HUES64 (cell line): ENCODE measurements around the gene SPINT2. TPM values are rescaled to one million over a fixed set of nuclear protein-coding genes. Genes with fewer than 3 reads are reported as not detected.

ENCODE experiments used
- H3K27ac ChIP-seq: 2 replicates; pipeline ENCODE4 v1.7.0; 2013; ENCODE audit warnings: low read depth, low read length, inconsistent platforms
- H3K27me3 ChIP-seq: 2 replicates; pipeline ENCODE4 v1.6.1; 2013; ENCODE audit warnings: mild to moderate bottlenecking, low read length; ENCODE audit not compliant: insufficient read depth
- H3K36me3 ChIP-seq: 2 replicates; pipeline ENCODE4 v1.6.1; 2013; ENCODE audit warnings: mild to moderate bottlenecking, low read length; ENCODE audit not compliant: insufficient read depth
- H3K4me1 ChIP-seq: 2 replicates; pipeline ENCODE4 v1.6.1; 2013; ENCODE audit warnings: mild to moderate bottlenecking, low read length, moderate library complexity; ENCODE audit not compliant: insufficient read depth
- H3K4me3 ChIP-seq: 2 replicates; pipeline ENCODE4 v1.5.1; 2013; ENCODE audit warnings: mild to moderate bottlenecking, low read length, moderate library complexity
- H3K9ac ChIP-seq: 2 replicates; pipeline ENCODE4 v1.6.1; 2013; ENCODE audit warnings: mild to moderate bottlenecking, low read depth, low read length
- H3K9me3 ChIP-seq: 2 replicates; pipeline ENCODE4 v1.6.1; 2013; ENCODE audit warnings: low read depth, low read length; ENCODE audit not compliant: insufficient read depth
- WGBS: fragments of 150-250, 120-280 bp; methylation state at CpG from one replicate; pipeline ENCODE4 v1.1.7; 2013; ENCODE audit warnings: missing lambda C conversion rate; 5-methylcytosine and 5-hydroxymethylcytosine counted together
- polyA plus RNA-seq, 2 experiments: library from polyadenylated mRNA; stranded (reverse); fragments of 50-300 nt; gene quantifications; one replicate each; pipeline ENCODE4 v1.2.3, GENCODE V29; 2013

Gene SPINT2, protein sequence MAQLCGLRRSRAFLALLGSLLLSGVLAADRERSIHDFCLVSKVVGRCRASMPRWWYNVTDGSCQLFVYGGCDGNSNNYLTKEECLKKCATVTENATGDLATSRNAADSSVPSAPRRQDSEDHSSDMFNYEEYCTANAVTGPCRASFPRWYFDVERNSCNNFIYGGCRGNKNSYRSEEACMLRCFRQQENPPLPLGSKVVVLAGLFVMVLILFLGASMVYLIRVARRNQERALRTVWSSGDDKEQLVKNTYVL
- polyA plus RNA-seq (2013, experiment 1 of 2) = 158 TPM
- polyA plus RNA-seq (2013, experiment 2 of 2) = 161 TPM

DNA sequence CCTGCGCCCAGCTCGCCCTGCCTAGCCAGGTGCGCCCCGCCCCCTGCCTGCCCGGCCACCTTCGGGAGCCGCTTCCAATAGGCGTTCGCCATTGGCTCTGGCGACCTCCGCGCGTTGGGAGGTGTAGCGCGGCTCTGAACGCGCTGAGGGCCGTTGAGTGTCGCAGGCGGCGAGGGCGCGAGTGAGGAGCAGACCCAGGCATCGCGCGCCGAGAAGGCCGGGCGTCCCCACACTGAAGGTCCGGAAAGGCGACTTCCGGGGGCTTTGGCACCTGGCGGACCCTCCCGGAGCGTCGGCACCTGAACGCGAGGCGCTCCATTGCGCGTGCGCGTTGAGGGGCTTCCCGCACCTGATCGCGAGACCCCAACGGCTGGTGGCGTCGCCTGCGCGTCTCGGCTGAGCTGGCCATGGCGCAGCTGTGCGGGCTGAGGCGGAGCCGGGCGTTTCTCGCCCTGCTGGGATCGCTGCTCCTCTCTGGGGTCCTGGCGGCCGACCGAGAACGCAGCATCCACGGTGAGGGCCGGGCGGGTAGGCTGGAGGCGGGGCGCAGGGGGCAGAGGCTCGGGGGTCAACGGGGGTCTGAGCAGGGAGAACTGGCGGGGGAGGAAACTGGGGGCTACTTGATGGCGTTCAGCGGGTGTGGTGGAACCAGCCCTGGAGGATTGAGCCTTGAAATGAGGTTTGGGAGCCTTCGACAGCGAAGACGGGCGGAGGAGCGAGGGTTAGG lies at the start of gene SPINT2:
Gene SPINT2 (plus strand): TSS at position 88 of the 727 bp plus-strand sequence. CDS start 320 bp downstream, at position 408.
- Histone ChIP-seq H3K36me3 (no peaks in the 10 kb centered on the region), H3K4me1 (peaks cover 32% of the 10 kb centered on the region), H3K4me3 (peak within 1 kb of the TSS; percentile 86), H3K9ac (peak within 1 kb of the TSS; percentile 83), H3K27ac (peak within 1 kb of the TSS; percentile 96), H3K27me3 (no peaks in the 10 kb centered on the region), H3K9me3 (no peaks in the 10 kb centered on the region)
- WGBS = under 1% methylated on average over 78 of the region's 78 CpGs

DNA sequence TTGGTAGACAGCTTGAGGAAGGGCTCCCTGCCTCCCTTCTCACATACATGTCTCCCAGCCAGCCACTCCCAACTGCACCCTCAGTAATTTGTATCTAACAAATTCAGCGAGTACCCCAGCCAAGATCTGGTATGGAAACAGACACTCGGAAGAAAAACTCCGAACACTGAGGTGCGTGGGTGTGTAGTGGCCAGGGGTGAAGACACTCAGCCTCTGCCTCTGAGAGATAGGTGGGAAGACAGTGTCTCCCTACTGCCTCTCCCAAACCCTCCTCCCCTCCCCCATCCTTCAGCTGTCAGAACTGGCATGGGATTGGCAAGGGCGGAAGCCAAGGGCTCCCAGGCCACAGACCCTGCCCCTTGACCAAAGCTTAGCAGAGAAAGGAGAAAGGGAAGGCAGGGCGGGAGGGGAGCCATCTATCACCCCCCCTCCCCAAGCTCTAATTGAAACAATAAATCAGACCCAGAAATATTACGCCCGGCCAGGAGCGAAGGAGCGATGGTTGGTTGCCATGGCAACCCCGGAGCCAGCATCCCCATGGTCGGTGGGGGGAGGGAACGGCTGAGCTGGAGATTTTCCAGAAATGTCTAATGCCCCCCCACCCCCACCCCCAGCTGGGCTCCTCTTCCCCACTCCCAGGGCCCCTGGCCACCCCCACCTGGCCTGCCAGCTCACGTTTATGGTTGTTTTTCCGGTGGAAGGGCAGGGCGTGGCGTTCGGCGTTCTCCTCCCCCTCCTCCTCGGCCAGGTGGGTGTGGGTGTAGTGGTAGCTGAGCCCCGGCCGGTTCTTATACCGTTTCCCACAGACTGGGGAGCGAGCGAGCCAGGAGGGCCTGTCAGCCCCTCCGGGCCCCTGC lies 47.4 kb upstream of the SPINT2 start:
- Histone ChIP-seq H3K36me3 (peaks cover 6% of the 10 kb centered on the region), H3K9me3 (no peaks in the 10 kb centered on the region), H3K27ac (no peak overlapping the region), H3K27me3 (no peaks in the 10 kb centered on the region), H3K4me1 (0 out of 2 replicates have a peak, but pooled peaks cover 4% of the 10 kb centered on the region), H3K4me3 (no peak overlapping the region), H3K9ac (no peak overlapping the region)
- 84% methylated on average over 23 of the region's 26 CpGs for WGBS

DNA sequence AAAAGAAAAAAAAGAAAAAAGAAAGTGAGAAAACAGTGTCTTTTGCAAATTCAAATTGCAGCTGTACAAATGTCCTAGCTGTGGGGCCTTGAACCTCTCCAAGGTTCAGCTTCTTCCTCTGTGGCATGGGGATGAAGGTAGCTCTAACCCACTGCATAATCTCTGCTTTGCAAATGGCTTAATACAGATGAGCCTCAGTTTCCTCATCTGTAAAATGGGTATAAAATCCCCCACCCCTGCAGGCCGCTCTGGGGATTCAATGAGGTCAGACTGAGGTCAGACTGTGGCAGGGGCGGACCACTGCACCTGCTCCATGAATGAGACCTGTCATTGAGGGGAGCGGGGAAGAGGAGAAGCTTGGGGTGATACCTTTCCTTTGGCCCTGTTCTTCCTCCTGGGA lies 46.2 kb upstream of the SPINT2 start:
- no peaks in the 10 kb centered on the region for H3K27me3 ChIP-seq
- 95% methylated on average over 3 of the region's 3 CpGs for WGBS
- no peak overlapping the region for H3K27ac ChIP-seq
- H3K9ac ChIP-seq = no peak overlapping the region
- H3K4me1 ChIP-seq = 0 out of 2 replicates have a peak, but pooled peaks cover 4% of the 10 kb centered on the region
- H3K4me3 ChIP-seq = no peak overlapping the region
- no peaks in the 10 kb centered on the region for H3K9me3 ChIP-seq
- peaks cover 6% of the 10 kb centered on the region for H3K36me3 ChIP-seq

DNA sequence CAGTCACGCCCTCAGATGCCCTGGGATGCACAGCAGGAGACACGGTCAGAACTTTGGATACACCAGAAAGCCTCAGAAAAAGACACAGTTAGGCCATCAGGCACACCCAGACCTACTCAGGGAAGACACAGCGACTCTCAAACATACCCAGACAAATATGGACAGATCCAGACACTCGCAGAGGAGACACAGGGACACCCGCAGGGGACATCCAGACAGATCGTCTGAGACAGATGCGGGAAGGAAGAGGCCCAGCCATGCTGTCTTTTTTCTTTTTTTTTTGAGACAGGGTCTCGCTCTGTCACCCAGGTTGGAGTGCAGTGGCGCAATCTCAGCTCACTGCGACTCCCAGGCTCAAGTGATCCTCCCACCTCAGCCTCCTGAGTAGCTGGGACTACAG lies 45.2 kb upstream of the SPINT2 start:
- H3K4me1 ChIP-seq = 0 out of 2 replicates have a peak, but pooled peaks cover 4% of the 10 kb centered on the region
- no peak overlapping the region for H3K4me3 ChIP-seq
- H3K36me3 ChIP-seq = peaks cover 6% of the 10 kb centered on the region
- 95% methylated on average over 10 of the region's 10 CpGs for WGBS
- no peaks in the 10 kb centered on the region for H3K27me3 ChIP-seq
- no peak overlapping the region for H3K27ac ChIP-seq
- no peak overlapping the region for H3K9ac ChIP-seq
- H3K9me3 ChIP-seq = no peaks in the 10 kb centered on the region

DNA sequence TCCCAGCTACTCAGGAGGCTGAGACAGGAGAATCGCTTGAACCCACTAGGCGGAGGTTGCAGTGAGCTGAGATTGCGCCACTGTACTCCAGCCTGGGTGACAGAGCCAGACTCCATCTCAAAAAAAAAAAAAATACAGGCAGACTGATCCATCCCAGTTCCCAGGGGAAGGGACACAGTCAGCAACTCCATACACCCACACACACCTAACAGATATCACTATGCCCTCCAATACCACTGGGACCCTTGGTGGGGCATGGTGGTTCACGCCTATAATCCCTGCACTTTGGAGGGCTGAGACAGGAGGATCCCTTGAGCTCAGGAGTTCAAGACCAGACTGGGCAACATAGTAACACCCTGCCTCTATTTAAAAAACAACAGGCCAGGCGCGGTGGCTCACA lies 43.0 kb upstream of the SPINT2 start:
- Histone ChIP-seq H3K36me3 (peaks cover 6% of the 10 kb centered on the region), H3K27ac (no peak overlapping the region), H3K9me3 (no peaks in the 10 kb centered on the region), H3K4me1 (0 out of 2 replicates have a peak, but pooled peaks cover 5% of the 10 kb centered on the region), H3K27me3 (peaks cover under 1% of the 10 kb centered on the region; the same call in 1 of the 2 replicates), H3K4me3 (no peak overlapping the region), H3K9ac (no peak overlapping the region)
- WGBS = 92% methylated on average over 6 of the region's 6 CpGs

DNA sequence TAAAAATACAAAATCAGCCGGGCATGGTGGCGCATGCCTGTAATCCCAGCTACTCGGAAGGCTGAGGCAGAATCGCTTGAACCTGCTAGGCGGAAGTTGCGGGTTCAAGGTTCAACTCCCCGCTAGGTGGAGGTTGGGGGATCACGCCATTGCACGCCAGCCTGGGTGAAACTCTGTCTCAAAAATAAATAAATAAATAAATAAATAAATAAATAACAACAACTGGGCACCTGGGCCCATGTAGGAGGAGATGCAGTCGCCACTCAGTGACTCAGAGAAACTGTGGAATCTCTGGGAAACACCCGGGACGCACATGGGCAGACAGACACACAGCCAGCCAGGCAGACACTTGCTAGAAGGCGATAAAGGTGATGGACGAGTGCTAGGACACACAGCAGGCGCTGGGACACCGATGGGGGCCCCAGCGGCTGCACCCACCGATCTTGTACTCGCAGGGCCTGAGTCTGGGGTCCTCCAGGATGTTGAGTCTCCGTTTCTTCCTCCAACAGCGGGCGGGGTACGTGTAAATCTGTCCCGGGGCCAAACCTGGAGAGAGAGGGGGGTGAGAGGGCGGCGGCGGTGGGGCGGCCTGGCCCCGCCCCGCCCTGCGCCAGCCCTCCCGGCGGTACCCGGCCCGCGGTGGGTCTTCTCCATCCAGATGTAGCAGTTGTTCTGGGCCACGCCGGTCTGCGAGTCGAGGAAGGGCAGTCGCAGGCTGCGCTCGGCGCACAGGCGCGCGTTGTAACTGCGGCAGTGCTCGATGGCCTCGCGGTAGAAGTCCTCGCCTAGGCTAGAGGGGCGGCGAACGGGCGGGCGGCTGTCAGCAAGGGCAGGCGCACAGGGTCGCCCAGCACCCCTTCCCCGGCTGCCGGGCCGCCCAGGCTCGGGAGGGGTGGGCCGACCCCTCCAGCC lies 42.2 kb upstream of the SPINT2 start:
- Histone ChIP-seq H3K36me3 (peaks cover 6% of the 10 kb centered on the region), H3K9me3 (no peaks in the 10 kb centered on the region), H3K27ac (no peak overlapping the region), H3K4me3 (no peak overlapping the region), H3K9ac (no peak overlapping the region), H3K27me3 (peaks cover 7% of the 10 kb centered on the region; the same call in 1 of the 2 replicates), H3K4me1 (peaks cover 8% of the 10 kb centered on the region; the same call in 1 of the 2 replicates)
- 92% methylated on average over 62 of the region's 64 CpGs for WGBS

DNA sequence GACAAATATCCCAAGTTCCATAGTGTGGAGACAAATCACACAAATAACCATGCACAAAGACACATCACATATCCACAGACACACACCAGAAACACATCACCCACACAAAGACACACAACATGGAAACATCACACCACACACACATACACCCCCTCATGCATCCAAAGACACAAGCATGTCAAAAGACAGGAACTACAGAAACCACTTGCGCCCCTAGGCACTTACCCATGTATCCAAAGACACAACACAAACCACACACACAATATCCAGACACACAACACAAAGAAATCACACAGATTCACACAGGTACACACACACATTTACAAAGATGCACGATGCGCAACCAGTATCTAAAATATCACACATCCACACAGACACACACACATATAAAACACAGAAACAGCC lies 41.3 kb upstream of the SPINT2 start:
- peaks cover 5% of the 10 kb centered on the region for H3K36me3 ChIP-seq
- WGBS = 92% methylated on average over 3 of the region's 3 CpGs
- no peaks in the 10 kb centered on the region for H3K9me3 ChIP-seq
- peaks cover 16% of the 10 kb centered on the region for H3K27me3 ChIP-seq
- H3K4me1 ChIP-seq = peaks cover 12% of the 10 kb centered on the region; the same call in 1 of the 2 replicates
- H3K27ac ChIP-seq = no peak overlapping the region
- no peak overlapping the region for H3K9ac ChIP-seq
- H3K4me3 ChIP-seq = peak overlapping the region; percentile 63

DNA sequence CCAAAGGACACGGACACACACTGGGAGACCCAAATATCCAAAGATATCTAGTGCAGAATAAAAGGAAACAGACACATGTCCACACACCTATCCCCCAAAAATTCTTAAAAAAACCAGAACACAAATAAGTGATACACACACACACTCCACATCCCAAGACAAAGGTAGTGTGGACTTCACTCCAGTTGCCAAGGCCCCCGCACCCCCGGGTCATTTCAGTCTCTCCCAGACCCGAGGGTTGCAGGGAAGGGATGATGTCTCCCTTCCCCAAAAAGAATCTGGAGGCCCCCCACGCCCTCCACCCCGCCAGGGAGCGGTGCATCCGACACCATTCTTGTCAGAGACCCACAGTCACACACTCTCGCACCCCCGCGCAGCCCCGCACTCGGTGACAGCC lies 40.8 kb upstream of the SPINT2 start:
- Histone ChIP-seq H3K9ac (no peak overlapping the region), H3K36me3 (no peaks in the 10 kb centered on the region), H3K4me1 (peaks cover 12% of the 10 kb centered on the region; the same call in 1 of the 2 replicates), H3K27ac (no peak overlapping the region), H3K9me3 (no peaks in the 10 kb centered on the region), H3K4me3 (peak overlapping the region; percentile 63), H3K27me3 (peaks cover 18% of the 10 kb centered on the region)
- WGBS = 13% methylated on average over 13 of the region's 13 CpGs

DNA sequence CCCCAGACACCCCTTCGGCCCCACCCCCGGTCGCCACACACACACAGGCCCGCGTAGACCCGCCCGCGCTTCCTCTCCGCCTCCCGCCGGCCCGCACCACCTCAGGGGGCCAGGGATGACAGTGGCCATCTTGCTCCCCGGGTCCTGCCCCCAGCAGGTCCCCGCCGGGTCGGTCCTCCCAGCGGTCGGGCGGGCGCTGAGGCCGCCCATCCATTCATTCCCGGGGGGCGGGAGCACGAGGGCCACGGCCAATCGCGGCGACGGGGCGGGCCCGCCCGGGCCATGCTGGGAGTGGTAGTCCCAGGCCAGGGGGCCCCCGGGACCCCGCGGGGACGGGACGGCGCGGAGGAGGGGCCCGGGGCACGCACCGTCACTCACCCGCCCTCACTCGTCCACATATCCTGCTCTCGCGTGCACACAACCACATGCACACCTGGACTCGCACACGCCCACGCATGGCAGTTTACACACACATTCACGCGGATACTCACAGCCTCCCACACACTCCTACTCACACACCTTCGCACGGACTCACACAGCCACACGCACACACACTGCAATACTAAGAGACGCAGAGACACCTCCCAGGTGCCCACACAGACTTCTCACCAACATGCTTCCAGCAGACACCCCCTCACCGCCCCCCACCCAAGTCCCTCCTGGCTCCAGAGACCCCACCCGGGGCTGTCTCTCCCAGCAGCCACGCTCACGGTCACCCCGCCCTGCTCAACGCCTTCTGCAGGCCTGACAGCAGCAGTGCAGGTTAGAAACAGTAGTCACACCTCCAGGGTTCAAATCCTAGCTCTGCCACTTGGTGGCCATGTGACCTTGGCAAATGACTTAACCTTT lies 40.1 kb upstream of the SPINT2 start, which contains the start of gene DPF1:
Gene DPF1 (minus strand): TSS at position 209 of the 849 bp plus-strand sequence. CDS start 80 bp downstream, at position 129.
- Histone ChIP-seq H3K27ac (no peak within 1 kb of the TSS), H3K4me3 (peak within 1 kb of the TSS; percentile 63)

More for the DNA sequence above, 40.1 kb upstream of the SPINT2 start, which contains the start of gene DPF1:
- Histone ChIP-seq H3K27me3 (peaks cover 24% of the 10 kb centered on the region), H3K4me1 (peaks cover 12% of the 10 kb centered on the region; the same call in 1 of the 2 replicates), H3K36me3 (no peaks in the 10 kb centered on the region), H3K9ac (no peak within 1 kb of the TSS), H3K9me3 (no peaks in the 10 kb centered on the region)
- WGBS = 3% methylated on average over 61 of the region's 61 CpGs
